SK-N-SH (cell line): ENCODE measurements around the gene PTPRS. TPM values are rescaled to one million over a fixed set of nuclear protein-coding genes. Genes with fewer than 3 reads are reported as not detected.
A peak's percentile ranks its signal among the peaks of the same experiment; 100 is the strongest.

Experiments used
- CTCF ChIA-PET: fragments of 300-600, 350-600 bp; formaldehyde crosslinking; extraction: SDS; loops from one replicate; lab custom pipeline; 2021; lab: Yijun Ruan, JAX
- POLR2A ChIA-PET: fragments of 350-600 bp; sonication (Branson Sonifier 250); formaldehyde crosslinking; extraction: SDS; loops from one replicate; lab custom pipeline; 2020; ENCODE audit warnings: antibody characterized with exemption, inconsistent platforms; lab: Yijun Ruan, JAX
- DNase-seq: peaks from one replicate; pipeline ENCODE4 v3.0.0; 2012
- H2AFZ ChIP-seq: fragments of 200-600 bp; sonication (generic); 2 replicates; pipeline ENCODE4 v1.8.1; 2016; ENCODE audit warnings: antibody characterized with exemption, mild to moderate bottlenecking, low read depth
- H3F3A ChIP-seq: fragments of 200-600 bp; sonication (generic); replicated peaks from 2 replicates; pipeline ENCODE3; 2016; ENCODE audit warnings: antibody characterized with exemption, mild to moderate bottlenecking; ENCODE audit not compliant: insufficient read depth
- H3K27ac ChIP-seq, 2 experiments: fragments of 200-500 bp in 1 of 2; fragments of 200-600 bp in 1 of 2; sonication (Bioruptor generic) in 1 of 2; sonication (generic), shearing (Covaris generic) in 1 of 2; 2 replicates each; pipeline versions ENCODE4 v1.5.1 to v1.6.1; 2014 to 2016; ENCODE audit warnings: low read depth in 2 of 2, inconsistent platforms in 1 of 2, low read length in 1 of 2, mild to moderate bottlenecking in 1 of 2, mixed read lengths in 1 of 2
- H3K27me3 ChIP-seq: fragments of 200-600 bp; sonication (generic), shearing (Covaris generic); 2 replicates; pipeline ENCODE4 v1.6.1; 2016; ENCODE audit warnings: mixed run types; ENCODE audit not compliant: insufficient read depth
- H3K36me3 ChIP-seq, 2 experiments: fragments of 200-500 bp in 1 of 2; fragments of 200-600 bp in 1 of 2; sonication (Bioruptor generic) in 1 of 2; sonication (generic) in 1 of 2; replicated peaks in 1 of 2; 2 replicates each; pipeline versions ENCODE3 to v1.5.1; 2014 to 2016; ENCODE audit warnings: low read length in 1 of 2, mild to moderate bottlenecking in 1 of 2; ENCODE audit not compliant: insufficient read depth in 2 of 2, control insufficient read depth in 1 of 2
- H3K4me1 ChIP-seq, 2 experiments: fragments of 200-500 bp in 1 of 2; fragments of 200-600 bp in 1 of 2; sonication (Bioruptor generic) in 1 of 2; sonication (generic), shearing (Covaris generic) in 1 of 2; 2 replicates each; pipeline versions ENCODE4 v1.5.1 to v1.6.1; 2014 to 2016; ENCODE audit warnings: low read depth in 1 of 2, low read length in 1 of 2, mixed run types in 1 of 2; ENCODE audit not compliant: insufficient read depth in 2 of 2, control insufficient read depth in 1 of 2
- H3K4me2 ChIP-seq: fragments of 200-600 bp; sonication (generic), shearing (Covaris generic); 2 replicates; pipeline ENCODE4 v1.6.1; 2017; ENCODE audit warnings: mixed run types
- H3K4me3 ChIP-seq, 2 experiments: fragments of 200-500 bp in 1 of 2; fragments of 200-600 bp in 1 of 2; sonication (Bioruptor generic) in 1 of 2; sonication (generic), shearing (Covaris generic) in 1 of 2; 2 replicates each; pipeline versions ENCODE4 v1.5.1 to v1.8.1; 2014 to 2016; ENCODE audit warnings: low read depth in 2 of 2, inconsistent platforms in 1 of 2, low read length in 1 of 2, mild to moderate bottlenecking in 1 of 2, mixed read lengths in 1 of 2, moderate library complexity in 1 of 2
- H3K79me2 ChIP-seq: fragments of 200-600 bp; sonication (generic); 2 replicates; pipeline ENCODE4 v1.8.1; 2017; ENCODE audit warnings: mild to moderate bottlenecking; ENCODE audit not compliant: insufficient read depth
- H3K9ac ChIP-seq: fragments of 200-600 bp; sonication (generic); 2 replicates; pipeline ENCODE4 v1.6.1; 2017; ENCODE audit warnings: mixed run types
- H3K9me2 ChIP-seq: fragments of 200-600 bp; sonication (generic); 2 replicates; pipeline ENCODE4 v1.6.1; 2017; ENCODE audit warnings: mixed run types
- H3K9me3 ChIP-seq: fragments of 200-600 bp; sonication (generic); 2 replicates; pipeline ENCODE4 v1.6.1; 2017; ENCODE audit warnings: mixed run types, mild to moderate bottlenecking, moderate library complexity
- H4K20me1 ChIP-seq: fragments of 200-600 bp; sonication (generic); 2 replicates; pipeline ENCODE4 v1.6.1; 2017; ENCODE audit warnings: mild to moderate bottlenecking, mixed run types; ENCODE audit not compliant: insufficient read depth
- CTCF ChIP-seq: fragments of 200-600 bp; sonication (generic); IDR thresholded peaks from 2 replicates; pipeline ENCODE4 v1.6.1; 2017; ENCODE audit warnings: antibody characterized with exemption, mild to moderate bottlenecking, moderate library complexity
- EP300 ChIP-seq, 2 experiments: IDR thresholded peaks; 2 replicates each; pipeline versions ENCODE4 v1.4.0 to v1.6.1; 2012; ENCODE audit warnings: borderline replicate concordance in 1 of 2, low read depth in 1 of 2, low read length in 1 of 2
- EZH2phosphoT487 ChIP-seq: fragments of 200-600 bp; sonication (generic); IDR thresholded peaks from 2 replicates; pipeline ENCODE4 v1.6.1; 2017; ENCODE audit warnings: low read depth, mixed run types, mild to moderate bottlenecking, antibody characterized with exemption, moderate library complexity, borderline replicate concordance
- FOSL2 ChIP-seq: IDR thresholded peaks from 2 replicates; pipeline ENCODE4 v1.4.0; 2012; ENCODE audit warnings: low read depth, mild to moderate bottlenecking, moderate library complexity, borderline replicate concordance
- FOXM1 ChIP-seq: IDR thresholded peaks from 2 replicates; pipeline ENCODE4 v1.4.0; 2012; ENCODE audit warnings: low read depth, mild to moderate bottlenecking
- IRF3 ChIP-seq: fragments of 150-350 bp; IDR thresholded peaks from 2 replicates; pipeline ENCODE4 v1.6.1; 2016; ENCODE audit warnings: mild to moderate bottlenecking, low read depth, low read length
- MAX ChIP-seq: IDR thresholded peaks from 2 replicates; pipeline ENCODE4 v1.4.0; 2012; ENCODE audit warnings: low read depth
- MXI1 ChIP-seq: IDR thresholded peaks from 2 replicates; pipeline ENCODE4 v1.6.1; 2012; ENCODE audit warnings: mild to moderate bottlenecking, low read depth, low read length, improper control_type of control experiment
- PBX3 ChIP-seq: IDR thresholded peaks from 2 replicates; pipeline ENCODE4; 2012
- RAD21 ChIP-seq: IDR thresholded peaks from 2 replicates; pipeline ENCODE4 v1.6.1; 2012; ENCODE audit warnings: mild to moderate bottlenecking, low read length
- REST ChIP-seq: IDR thresholded peaks from 2 replicates; pipeline ENCODE4 v1.6.1; 2012; ENCODE audit warnings: mild to moderate bottlenecking, low read depth, low read length, moderate library complexity
- RFX5 ChIP-seq: IDR thresholded peaks from 2 replicates; pipeline ENCODE4 v1.6.1; 2012; ENCODE audit warnings: mild to moderate bottlenecking, improper control_type of control experiment, low read length
- RXRA ChIP-seq: IDR thresholded peaks from 2 replicates; pipeline ENCODE4 v1.4.0; 2012; ENCODE audit warnings: low read depth, mild to moderate bottlenecking, borderline replicate concordance
- SIN3A ChIP-seq: IDR thresholded peaks from 2 replicates; pipeline ENCODE4 v1.6.1; 2012; ENCODE audit warnings: low read depth, mild to moderate bottlenecking, low read length, moderate library complexity, borderline replicate concordance
- TEAD4 ChIP-seq: IDR thresholded peaks from 2 replicates; pipeline ENCODE4 v1.4.0; 2012; ENCODE audit warnings: mild to moderate bottlenecking, borderline replicate concordance; ENCODE audit not compliant: insufficient read depth
- WGBS: methylation state at CpG from one replicate; pipeline ENCODE4 v1.1.6; 2017; ENCODE audit warnings: low lambda C conversion rate; 5-methylcytosine and 5-hydroxymethylcytosine counted together
- polyA plus RNA-seq, 3 experiments: library from polyadenylated mRNA; depleted of rRNA; stranded (reverse); fragments of >200 nt; gene quantifications; 2 replicates each; pipeline ENCODE4 v1.2.3, GENCODE V29; 2012

PTPRS gene
- polyA plus RNA-seq, 1 of the 3 experiments (the other 2 are of a cell fraction), result 91.0 TPM

GRCh38 chr19:5349041-5349440 is 8.4 kb upstream of the PTPRS start:
- WGBS, result 81% methylated on average over 3 of the region's 3 CpGs
- ChIA-PET POLR2A (no interaction called here), CTCF (interaction anchor here (0.6 to 1.9 kb wide), 2 partner anchors 187 to 193 kb away, joined by 3 to 5 read pairs; no protein-coding TSS in a partner anchor)

GRCh38 chr19:5345895-5346386 is 5.3 kb upstream of the PTPRS start:
- H3K9me2 ChIP-seq, result no peaks in the 10 kb centered on the region
- H3K4me2 ChIP-seq, result 0 out of 2 replicates have a peak overlapping the region, but pooled peaks have one; percentile 17
- no peaks in the 10 kb centered on the region for H3K36me3 ChIP-seq
- no peaks in the 10 kb centered on the region for H3K27me3 ChIP-seq
- TF ChIP-seq CTCF (no peak), REST (peak; percentile 82), RXRA (peak; percentile 30; the same call in 1 of the 2 replicates), FOSL2 (peak; percentile 30; the same call in 1 of the 2 replicates), FOXM1 (no peak), IRF3 (no peak)
- ChIA-PET POLR2A (no interaction called here), CTCF (interaction anchor here (0.6 to 1.1 kb wide), 4 partner anchors 32 to 983 kb away, joined by 3 to 5 read pairs (median 3); no protein-coding TSS in a partner anchor)
- no peak overlapping the region for H2AFZ ChIP-seq
- 42% methylated on average over 6 of the region's 6 CpGs for WGBS
- no peaks in the 10 kb centered on the region for H4K20me1 ChIP-seq
- H3K9me3 ChIP-seq, result no peaks in the 10 kb centered on the region; the same call in 1 of the 2 replicates
- peaks cover 0 to 10% of the 10 kb centered on the region in 2 experiments; a peak in 2 of 4 replicates for H3K4me1 ChIP-seq
- H3K27ac ChIP-seq, result no peak overlapping the region
- no peaks in the 10 kb centered on the region for H3F3A ChIP-seq
- no peak overlapping the region for H3K4me3 ChIP-seq
- no peaks in the 10 kb centered on the region for H3K79me2 ChIP-seq
- no peak for DNase-seq
- H3K9ac ChIP-seq, result no peak overlapping the region

More at GRCh38 chr19:5349041-5349440, 8.4 kb upstream of the PTPRS start:
- H3K4me2 ChIP-seq, result no peak overlapping the region
- DNase-seq, result no peak
- TF ChIP-seq MXI1 (no peak), EZH2phosphoT487 (no peak), TEAD4 (no peak), RFX5 (no peak), RAD21 (peak; percentile 36; the same call in 1 of the 2 replicates), SIN3A (no peak), EP300 (IDR thresholded peaks at IDR 0.05; ENCODE audit: borderline replicate concordance in 1 of 2, low read depth in 1 of 2, low read length in 1 of 2) (no peak), MAX (no peak), PBX3 (no peak)
- H4K20me1 ChIP-seq, result no peaks in the 10 kb centered on the region
- H3K9ac ChIP-seq, result no peak overlapping the region
- no peaks in the 10 kb centered on the region; the same call in 1 of the 2 replicates for H3K9me3 ChIP-seq
- H3K9me2 ChIP-seq, result no peaks in the 10 kb centered on the region
- no peaks in the 10 kb centered on the region for H3K27me3 ChIP-seq
- no peaks in the 10 kb centered on the region for H3K36me3 ChIP-seq
- H3K4me3 ChIP-seq, result no peak overlapping the region
- no peak overlapping the region for H2AFZ ChIP-seq
- peaks cover 0 to 10% of the 10 kb centered on the region in 2 experiments; a peak in 1 of 4 replicates for H3K4me1 ChIP-seq
- no peak overlapping the region for H3K27ac ChIP-seq
- H3F3A ChIP-seq, result no peaks in the 10 kb centered on the region
- no peaks in the 10 kb centered on the region for H3K79me2 ChIP-seq
